GM12865 (cell line): ENCODE data around the gene MEP1A.
A peak's percentile ranks its signal among the peaks of the same experiment; 100 is the strongest.
"Not testable (repeated sequence)": the region's sequence is repeated elsewhere in the genome, so short reads cannot be mapped to it uniquely, and the experiment has no call there.

Experiments used
- DNase-seq: peaks from one replicate; pipeline ENCODE4 v3.0.0; 2010; ENCODE audit warnings: low read depth
- H3K4me3 ChIP-seq: 2 replicates; pipeline ENCODE4 v1.5.1; 2011; ENCODE audit warnings: mild to moderate bottlenecking, low read depth, low read length, control low read depth
- CTCF ChIP-seq: IDR thresholded peaks from 2 replicates; pipeline ENCODE4 v1.5.1; 2011; ENCODE audit warnings: low read length, control low read depth, low read depth, inconsistent platforms; ENCODE audit not compliant: insufficient read depth; ENCODE audit errors: missing control alignments

The MEP1A gene

GRCh38 chr6:46838033-46838432 is 44.8 kb downstream of the MEP1A start:
- TF ChIP-seq CTCF = no peak
- no peak overlapping the region for H3K4me3 ChIP-seq
- DNase-seq = no peak

GRCh38 chr6:46842252-46842846 is 49.2 kb downstream of the MEP1A start:
- not testable (repeated sequence) for DNase-seq

GRCh38 chr6:46845126-46845525 is 51.9 kb downstream of the MEP1A start:
- no peak overlapping the region for H3K4me3 ChIP-seq
- DNase-seq = no peak
- TF ChIP-seq CTCF = no peak

More at GRCh38 chr6:46842252-46842846, 49.2 kb downstream of the MEP1A start:
- H3K4me3 ChIP-seq = not testable (repeated sequence)

GRCh38 chr6:46848684-46849360 is 55.6 kb downstream of the MEP1A start:
- no peak overlapping the region for H3K4me3 ChIP-seq
- peak; percentile 92 for TF ChIP-seq CTCF
- DNase-seq = peak; percentile 63

- H3K4me3 ChIP-seq = no peak overlapping the region
- no peak for DNase-seq
- no peak for TF ChIP-seq CTCF
Measured at GRCh38 chr6:46849361-46849690, 56.1 kb downstream of the MEP1A start.

- TF ChIP-seq CTCF = no peak
- H3K4me3 ChIP-seq = no peak overlapping the region
- no peak for DNase-seq
Measured at GRCh38 chr6:46850792-46851191, 57.6 kb downstream of the MEP1A start.

GRCh38 chr6:46851576-46851975 is 58.4 kb downstream of the MEP1A start:
- DNase-seq, H3K4me3 ChIP-seq: not testable (repeated sequence)

- peak; percentile 64 for TF ChIP-seq CTCF
- DNase-seq = peak; percentile 4
- not testable (repeated sequence) for H3K4me3 ChIP-seq
Measured at GRCh38 chr6:46855966-46856365, 62.8 kb downstream of the MEP1A start.
